ENCODE results near the gene MEIS2.

DNA sequence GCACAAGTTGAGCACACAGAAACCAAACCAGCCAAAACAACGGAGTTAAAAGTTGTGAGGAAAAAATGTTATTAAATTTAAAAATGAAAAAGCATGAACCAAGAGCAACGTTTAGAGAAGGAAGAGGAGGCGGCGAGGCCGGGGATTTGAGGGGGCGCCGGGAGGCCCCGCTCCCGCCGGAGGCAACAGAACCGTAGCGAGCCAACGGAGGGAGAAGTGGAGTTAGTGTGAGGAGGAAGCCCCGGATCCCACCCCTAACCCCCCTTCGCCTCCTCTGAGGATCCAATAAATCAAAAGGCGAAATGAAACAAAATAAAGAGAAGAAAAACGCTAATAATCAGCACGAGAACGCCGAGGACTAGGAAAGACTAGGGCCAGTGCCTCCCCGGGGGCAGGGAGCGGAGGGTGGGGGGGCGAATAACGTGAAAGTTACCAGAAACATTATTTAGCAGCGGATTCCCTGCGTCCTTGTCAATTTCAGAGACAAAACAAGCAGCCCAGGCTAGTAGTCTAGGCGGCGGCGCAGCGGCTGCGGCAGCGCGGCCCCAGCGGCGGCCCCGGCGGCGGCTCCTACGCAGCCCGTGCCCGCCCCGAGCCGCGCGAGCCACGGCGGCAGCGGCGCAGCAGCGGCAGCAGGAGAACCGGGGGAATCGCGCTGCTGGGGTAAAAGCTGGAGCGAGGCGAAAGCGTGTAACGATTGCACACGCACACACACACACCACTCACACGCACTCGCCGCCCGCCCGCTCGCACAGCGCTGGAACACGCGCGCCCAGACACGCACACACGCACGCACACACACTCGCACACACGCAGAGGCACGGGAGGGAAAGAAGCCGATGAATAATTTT lies 1.7 kb downstream of the MEIS2 start:
- TF ChIP-seq ZNF302 (tag by site-specific recombination; IDR thresholded peaks at IDR 0.05; ENCODE audit: low read depth) (no peak), ZNF132 (tag by site-specific recombination; IDR thresholded peaks at IDR 0.05; ENCODE audit: borderline replicate concordance) (no peak), GLIS1 (tag by site-specific recombination; IDR thresholded peaks at IDR 0.05) (no peak), ZFHX2 (tag by site-specific recombination; conservative IDR thresholded peaks at IDR 0.05) (no peak), ZNF175 (tag by site-specific recombination; IDR thresholded peaks at IDR 0.05) (no peak), TCF7L2 (IDR thresholded peaks at IDR 0.05; ENCODE audit: borderline replicate concordance, low read depth, low read length) (no peak), ZNF248 (tag by site-specific recombination; IDR thresholded peaks at IDR 0.05) (no peak), ZEB2 (tag by site-specific recombination; IDR thresholded peaks at IDR 0.05) (no peak; the same call in 1 of the 2 replicates)
- TF ChIP-seq, protein P1, sequence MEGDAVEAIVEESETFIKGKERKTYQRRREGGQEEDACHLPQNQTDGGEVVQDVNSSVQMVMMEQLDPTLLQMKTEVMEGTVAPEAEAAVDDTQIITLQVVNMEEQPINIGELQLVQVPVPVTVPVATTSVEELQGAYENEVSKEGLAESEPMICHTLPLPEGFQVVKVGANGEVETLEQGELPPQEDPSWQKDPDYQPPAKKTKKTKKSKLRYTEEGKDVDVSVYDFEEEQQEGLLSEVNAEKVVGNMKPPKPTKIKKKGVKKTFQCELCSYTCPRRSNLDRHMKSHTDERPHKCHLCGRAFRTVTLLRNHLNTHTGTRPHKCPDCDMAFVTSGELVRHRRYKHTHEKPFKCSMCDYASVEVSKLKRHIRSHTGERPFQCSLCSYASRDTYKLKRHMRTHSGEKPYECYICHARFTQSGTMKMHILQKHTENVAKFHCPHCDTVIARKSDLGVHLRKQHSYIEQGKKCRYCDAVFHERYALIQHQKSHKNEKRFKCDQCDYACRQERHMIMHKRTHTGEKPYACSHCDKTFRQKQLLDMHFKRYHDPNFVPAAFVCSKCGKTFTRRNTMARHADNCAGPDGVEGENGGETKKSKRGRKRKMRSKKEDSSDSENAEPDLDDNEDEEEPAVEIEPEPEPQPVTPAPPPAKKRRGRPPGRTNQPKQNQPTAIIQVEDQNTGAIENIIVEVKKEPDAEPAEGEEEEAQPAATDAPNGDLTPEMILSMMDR (tag by site-specific recombination; IDR thresholded peaks at IDR 0.05) = no peak
- TF ChIP-seq, protein P2, sequence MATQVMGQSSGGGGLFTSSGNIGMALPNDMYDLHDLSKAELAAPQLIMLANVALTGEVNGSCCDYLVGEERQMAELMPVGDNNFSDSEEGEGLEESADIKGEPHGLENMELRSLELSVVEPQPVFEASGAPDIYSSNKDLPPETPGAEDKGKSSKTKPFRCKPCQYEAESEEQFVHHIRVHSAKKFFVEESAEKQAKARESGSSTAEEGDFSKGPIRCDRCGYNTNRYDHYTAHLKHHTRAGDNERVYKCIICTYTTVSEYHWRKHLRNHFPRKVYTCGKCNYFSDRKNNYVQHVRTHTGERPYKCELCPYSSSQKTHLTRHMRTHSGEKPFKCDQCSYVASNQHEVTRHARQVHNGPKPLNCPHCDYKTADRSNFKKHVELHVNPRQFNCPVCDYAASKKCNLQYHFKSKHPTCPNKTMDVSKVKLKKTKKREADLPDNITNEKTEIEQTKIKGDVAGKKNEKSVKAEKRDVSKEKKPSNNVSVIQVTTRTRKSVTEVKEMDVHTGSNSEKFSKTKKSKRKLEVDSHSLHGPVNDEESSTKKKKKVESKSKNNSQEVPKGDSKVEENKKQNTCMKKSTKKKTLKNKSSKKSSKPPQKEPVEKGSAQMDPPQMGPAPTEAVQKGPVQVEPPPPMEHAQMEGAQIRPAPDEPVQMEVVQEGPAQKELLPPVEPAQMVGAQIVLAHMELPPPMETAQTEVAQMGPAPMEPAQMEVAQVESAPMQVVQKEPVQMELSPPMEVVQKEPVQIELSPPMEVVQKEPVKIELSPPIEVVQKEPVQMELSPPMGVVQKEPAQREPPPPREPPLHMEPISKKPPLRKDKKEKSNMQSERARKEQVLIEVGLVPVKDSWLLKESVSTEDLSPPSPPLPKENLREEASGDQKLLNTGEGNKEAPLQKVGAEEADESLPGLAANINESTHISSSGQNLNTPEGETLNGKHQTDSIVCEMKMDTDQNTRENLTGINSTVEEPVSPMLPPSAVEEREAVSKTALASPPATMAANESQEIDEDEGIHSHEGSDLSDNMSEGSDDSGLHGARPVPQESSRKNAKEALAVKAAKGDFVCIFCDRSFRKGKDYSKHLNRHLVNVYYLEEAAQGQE (tag by site-specific recombination; IDR thresholded peaks at IDR 0.05) = no peak
- TF ChIP-seq, protein P3, sequence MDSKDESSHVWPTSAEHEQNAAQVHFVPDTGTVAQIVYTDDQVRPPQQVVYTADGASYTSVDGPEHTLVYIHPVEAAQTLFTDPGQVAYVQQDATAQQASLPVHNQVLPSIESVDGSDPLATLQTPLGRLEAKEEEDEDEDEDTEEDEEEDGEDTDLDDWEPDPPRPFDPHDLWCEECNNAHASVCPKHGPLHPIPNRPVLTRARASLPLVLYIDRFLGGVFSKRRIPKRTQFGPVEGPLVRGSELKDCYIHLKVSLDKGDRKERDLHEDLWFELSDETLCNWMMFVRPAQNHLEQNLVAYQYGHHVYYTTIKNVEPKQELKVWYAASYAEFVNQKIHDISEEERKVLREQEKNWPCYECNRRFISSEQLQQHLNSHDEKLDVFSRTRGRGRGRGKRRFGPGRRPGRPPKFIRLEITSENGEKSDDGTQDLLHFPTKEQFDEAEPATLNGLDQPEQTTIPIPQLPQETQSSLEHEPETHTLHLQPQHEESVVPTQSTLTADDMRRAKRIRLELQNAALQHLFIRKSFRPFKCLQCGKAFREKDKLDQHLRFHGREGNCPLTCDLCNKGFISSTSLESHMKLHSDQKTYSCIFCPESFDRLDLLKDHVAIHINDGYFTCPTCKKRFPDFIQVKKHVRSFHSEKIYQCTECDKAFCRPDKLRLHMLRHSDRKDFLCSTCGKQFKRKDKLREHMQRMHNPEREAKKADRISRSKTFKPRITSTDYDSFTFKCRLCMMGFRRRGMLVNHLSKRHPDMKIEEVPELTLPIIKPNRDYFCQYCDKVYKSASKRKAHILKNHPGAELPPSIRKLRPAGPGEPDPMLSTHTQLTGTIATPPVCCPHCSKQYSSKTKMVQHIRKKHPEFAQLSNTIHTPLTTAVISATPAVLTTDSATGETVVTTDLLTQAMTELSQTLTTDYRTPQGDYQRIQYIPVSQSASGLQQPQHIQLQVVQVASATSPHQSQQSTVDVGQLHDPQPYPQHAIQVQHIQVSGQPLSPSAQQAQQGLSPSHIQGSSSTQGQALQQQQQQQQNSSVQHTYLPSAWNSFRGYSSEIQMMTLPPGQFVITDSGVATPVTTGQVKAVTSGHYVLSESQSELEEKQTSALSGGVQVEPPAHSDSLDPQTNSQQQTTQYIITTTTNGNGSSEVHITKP (tag by site-specific recombination; IDR thresholded peaks at IDR 0.05) = no peak
- TF ChIP-seq, protein P4, sequence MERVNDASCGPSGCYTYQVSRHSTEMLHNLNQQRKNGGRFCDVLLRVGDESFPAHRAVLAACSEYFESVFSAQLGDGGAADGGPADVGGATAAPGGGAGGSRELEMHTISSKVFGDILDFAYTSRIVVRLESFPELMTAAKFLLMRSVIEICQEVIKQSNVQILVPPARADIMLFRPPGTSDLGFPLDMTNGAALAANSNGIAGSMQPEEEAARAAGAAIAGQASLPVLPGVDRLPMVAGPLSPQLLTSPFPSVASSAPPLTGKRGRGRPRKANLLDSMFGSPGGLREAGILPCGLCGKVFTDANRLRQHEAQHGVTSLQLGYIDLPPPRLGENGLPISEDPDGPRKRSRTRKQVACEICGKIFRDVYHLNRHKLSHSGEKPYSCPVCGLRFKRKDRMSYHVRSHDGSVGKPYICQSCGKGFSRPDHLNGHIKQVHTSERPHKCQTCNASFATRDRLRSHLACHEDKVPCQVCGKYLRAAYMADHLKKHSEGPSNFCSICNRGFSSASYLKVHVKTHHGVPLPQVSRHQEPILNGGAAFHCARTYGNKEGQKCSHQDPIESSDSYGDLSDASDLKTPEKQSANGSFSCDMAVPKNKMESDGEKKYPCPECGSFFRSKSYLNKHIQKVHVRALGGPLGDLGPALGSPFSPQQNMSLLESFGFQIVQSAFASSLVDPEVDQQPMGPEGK (tag by site-specific recombination; IDR thresholded peaks at IDR 0.05) = no peak

Measured in HEK293 (cell line).